H1 (cell line): ENCODE measurements around the gene PPP1R2. TPM values are rescaled to one million over a fixed set of nuclear protein-coding genes. Genes with fewer than 3 reads are reported as not detected.

ENCODE experiments used
- CTCF ChIA-PET: fragments of 300-600 bp; sonication (Branson Sonifier 250); formaldehyde crosslinking; loops from one replicate; lab custom pipeline; 2021; ENCODE audit not compliant: partially characterized antibody; lab: Charles Lee
- POLR2A ChIA-PET: fragments of 300-600 bp; sonication (Branson Sonifier 250); formaldehyde crosslinking; loops from one replicate; lab custom pipeline; 2021; ENCODE audit warnings: inconsistent platforms; ENCODE audit not compliant: partially characterized antibody; lab: Charles Lee
- DNase-seq, 2 experiments: peaks; one replicate each; pipeline versions ENCODE4 v3.0.0 to v3.0.0-alpha.2; 2010 to 2022; ENCODE audit warnings: low spot score in 2 of 2, low read depth in 1 of 2, mixed read lengths in 1 of 2
- FAIRE-seq: peaks from 2 replicates; lab custom pipeline; 2011; peaks lifted over from hg19 to GRCh38; lab: Jason Lieb, UNC
- H2AFZ ChIP-seq: 2 replicates; pipeline ENCODE4 v1.8.1; 2012; ENCODE audit warnings: low read length, inconsistent platforms
- H2AK5ac ChIP-seq: 2 replicates; pipeline ENCODE4 v1.6.1; 2013; ENCODE audit warnings: low read depth, low read length
- H2BK120ac ChIP-seq: replicated peaks from 2 replicates; pipeline ENCODE3; 2013; ENCODE audit warnings: low read depth, low read length, inconsistent platforms
- H2BK12ac ChIP-seq: 2 replicates; pipeline ENCODE4 v1.6.1; 2013; ENCODE audit warnings: low read depth, low read length
- H2BK15ac ChIP-seq: 2 replicates; pipeline ENCODE4 v1.6.1; 2013; ENCODE audit warnings: low read length
- H2BK20ac ChIP-seq: 2 replicates; pipeline ENCODE4 v1.6.1; 2013; ENCODE audit warnings: low read length
- H2BK5ac ChIP-seq: 2 replicates; pipeline ENCODE4 v1.6.1; 2013; ENCODE audit warnings: low read depth, low read length
- H3K14ac ChIP-seq: 2 replicates; pipeline ENCODE4 v1.6.1; 2013; ENCODE audit warnings: inconsistent platforms; ENCODE audit not compliant: insufficient read length
- H3K18ac ChIP-seq: 2 replicates; pipeline ENCODE4 v1.6.1; 2013; ENCODE audit warnings: low read length; ENCODE audit errors: extremely low read depth
- H3K23ac ChIP-seq: 2 replicates; pipeline ENCODE4 v1.6.1; 2013; ENCODE audit warnings: inconsistent platforms; ENCODE audit not compliant: insufficient read length
- H3K23me2 ChIP-seq: 2 replicates; pipeline ENCODE4 v1.6.1; 2013; ENCODE audit warnings: low read depth, low read length
- H3K27ac ChIP-seq: 2 replicates; pipeline ENCODE4 v1.6.1; 2011; ENCODE audit warnings: low read depth, low read length, inconsistent platforms
- H3K27me3 ChIP-seq, 4 experiments: replicated peaks in 1 of 4; 1 replicate in 1 of 4; 2 replicates in 3 of 4; pipeline versions ENCODE4 v1.6.1 to v1.8.1; 2011 to 2013; ENCODE audit warnings: low read length in 3 of 4, mild to moderate bottlenecking in 3 of 4, inconsistent platforms in 2 of 4, mixed read lengths in 2 of 4, moderate library complexity in 1 of 4; ENCODE audit not compliant: control insufficient read depth in 3 of 4, insufficient read depth in 3 of 4; ENCODE audit errors: extremely low read depth in 1 of 4
- H3K36me3 ChIP-seq, 4 experiments: 2 replicates each; pipeline versions ENCODE4 v1.6.1 to v1.8.1; 2011 to 2013; ENCODE audit warnings: mild to moderate bottlenecking in 4 of 4, low read length in 3 of 4, moderate library complexity in 2 of 4, control low read depth in 1 of 4, inconsistent platforms in 1 of 4; ENCODE audit not compliant: insufficient read depth in 4 of 4, control insufficient read depth in 2 of 4
- H3K4ac ChIP-seq: replicated peaks from 2 replicates; pipeline ENCODE3; 2013; ENCODE audit warnings: low read length, low read depth, mixed read lengths, inconsistent platforms; ENCODE audit not compliant: insufficient read length
- H3K4me1 ChIP-seq, 4 experiments: replicated peaks in 1 of 4; 1 replicate in 1 of 4; 2 replicates in 3 of 4; pipeline versions ENCODE4 v1.6.1 to v1.8.1; 2011 to 2013; ENCODE audit warnings: low read length in 3 of 4, inconsistent platforms in 2 of 4, mixed read lengths in 1 of 4; ENCODE audit not compliant: insufficient read depth in 4 of 4, control insufficient read depth in 3 of 4
- H3K4me2 ChIP-seq, 2 experiments: 2 replicates each; pipeline versions ENCODE4 v1.6.1 to v1.8.1; 2011 to 2013; ENCODE audit warnings: low read depth in 2 of 2, low read length in 2 of 2, control low read depth in 1 of 2, inconsistent platforms in 1 of 2, mild to moderate bottlenecking in 1 of 2; ENCODE audit not compliant: insufficient read depth in 1 of 2
- H3K4me3 ChIP-seq, 4 experiments: fragments of 200-600, 300-600 bp in 1 of 4; sonication (generic), shearing (Covaris generic), sonication (Bioruptor Twin) in 1 of 4; 2 replicates each; pipeline versions ENCODE4 v1.5.1 to v1.8.1; 2011 to 2016; ENCODE audit warnings: low read length in 4 of 4, low read depth in 3 of 4, control low read depth in 2 of 4, inconsistent platforms in 2 of 4, mild to moderate bottlenecking in 2 of 4, mixed read lengths in 1 of 4, moderate library complexity in 1 of 4; ENCODE audit not compliant: insufficient read depth in 2 of 4; ENCODE audit errors: extremely low read depth in 1 of 4
- H3K56ac ChIP-seq: replicated peaks from 2 replicates; pipeline ENCODE3; 2013; ENCODE audit warnings: low read depth, mild to moderate bottlenecking, mixed read lengths, low read length, inconsistent platforms; ENCODE audit not compliant: insufficient read length
- H3K79me1 ChIP-seq: 2 replicates; pipeline ENCODE4 v1.6.1; 2013; ENCODE audit warnings: low read depth, low read length, control low read depth
- H3K79me2 ChIP-seq, 2 experiments: 2 replicates each; pipeline versions ENCODE4 v1.6.1 to v1.8.1; 2012 to 2013; ENCODE audit warnings: low read length in 2 of 2, mild to moderate bottlenecking in 2 of 2, inconsistent platforms in 1 of 2; ENCODE audit not compliant: insufficient read depth in 2 of 2, control insufficient read depth in 1 of 2
- H3K9ac ChIP-seq, 4 experiments: replicated peaks in 1 of 4; 1 replicate in 1 of 4; 2 replicates in 3 of 4; pipeline versions ENCODE4 v1.6.1 to v1.8.1; 2011 to 2013; ENCODE audit warnings: low read depth in 3 of 4, low read length in 3 of 4, control low read depth in 2 of 4, mild to moderate bottlenecking in 2 of 4, moderate library complexity in 2 of 4, inconsistent platforms in 1 of 4; ENCODE audit errors: extremely low read depth in 1 of 4
- H3K9me3 ChIP-seq, 2 experiments: 2 replicates each; pipeline versions ENCODE4 v1.6.1 to v1.8.1; 2012 to 2013; ENCODE audit warnings: mild to moderate bottlenecking in 2 of 2, moderate library complexity in 2 of 2, control low read depth in 1 of 2, inconsistent platforms in 1 of 2, low read depth in 1 of 2, low read length in 1 of 2, mixed read lengths in 1 of 2; ENCODE audit not compliant: insufficient read depth in 2 of 2
- H4K20me1 ChIP-seq, 2 experiments: replicated peaks in 1 of 2; 2 replicates each; pipeline versions ENCODE3 to v1.8.1; 2011 to 2013; ENCODE audit warnings: inconsistent platforms in 2 of 2, low read length in 2 of 2, mild to moderate bottlenecking in 1 of 2; ENCODE audit not compliant: insufficient read depth in 2 of 2, control insufficient read depth in 1 of 2
- H4K5ac ChIP-seq: 2 replicates; pipeline ENCODE4 v1.6.1; 2013; ENCODE audit warnings: low read length, low read depth, mixed read lengths, inconsistent platforms; ENCODE audit not compliant: insufficient read length
- H4K8ac ChIP-seq: 2 replicates; pipeline ENCODE4 v1.8.0; 2013; ENCODE audit warnings: mild to moderate bottlenecking, moderate library complexity, low read length, inconsistent platforms; ENCODE audit not compliant: insufficient read depth; ENCODE audit errors: extremely low read depth
- H4K91ac ChIP-seq: replicated peaks from 2 replicates; pipeline ENCODE3; 2013; ENCODE audit warnings: low read length, mixed read lengths, inconsistent platforms; ENCODE audit not compliant: insufficient read length
- HDAC2 ChIP-seq, 2 experiments: fragments of 300-600 bp in 1 of 2; sonication (generic) in 1 of 2; IDR thresholded peaks; 2 replicates each; pipeline ENCODE4 v1.6.1; 2011 to 2012; ENCODE audit warnings: low read depth in 2 of 2, low read length in 2 of 2, mild to moderate bottlenecking in 2 of 2, moderate library complexity in 2 of 2, borderline replicate concordance in 1 of 2, inconsistent platforms in 1 of 2
- HDAC6 ChIP-seq: IDR thresholded peaks from one replicate; pipeline ENCODE4 v1.7.1; 2012; ENCODE audit warnings: low read depth, mild to moderate bottlenecking, inconsistent platforms, low read length, moderate library complexity
- POU5F1 ChIP-seq: IDR thresholded peaks from 2 replicates; pipeline ENCODE4 v1.6.1; 2011; ENCODE audit warnings: low read depth, mild to moderate bottlenecking, low read length, moderate library complexity
- RFX5 ChIP-seq: IDR thresholded peaks from 2 replicates; pipeline ENCODE4 v1.6.1; 2011; ENCODE audit warnings: low read depth, low read length, improper control_type of control experiment, borderline replicate concordance
- WGBS, 2 experiments: shearing (Covaris generic) in 1 of 2; methylation state at CpG; one replicate each; pipeline versions ENCODE4 v1.1.6 to v1.1.7; 2013 to 2015; ENCODE audit warnings: low lambda C conversion rate in 2 of 2, mixed read lengths in 2 of 2, inconsistent platforms in 1 of 2, low coverage in 1 of 2, missing lambda C conversion rate in 1 of 2; ENCODE audit not compliant: insufficient replicate concordance in 2 of 2, insufficient coverage in 1 of 2, insufficient read length in 1 of 2; ENCODE audit errors: extremely low coverage in 1 of 2, missing lambda C conversion rate in 1 of 2; 5-methylcytosine and 5-hydroxymethylcytosine counted together
- polyA plus RNA-seq, 7 experiments: library from polyadenylated mRNA; depleted of rRNA in 3 of 7; stranded (reverse) in 5 of 7; unstranded in 2 of 7; fragments of >200 nt in 5 of 7; fragments of 200-250 nt in 2 of 7; gene quantifications; 1 replicate in 5 of 7; 2 replicates in 1 of 7; 4 replicates in 1 of 7; pipeline versions ENCODE4 v1.2.1 to v1.2.3, GENCODE V29; 2011 to 2013; ENCODE audit warnings: missing spikeins in 2 of 7, mixed read lengths in 2 of 7
- total RNA-seq: library from RNA; stranded (reverse); fragmentation: NEBNext Ultra II Directional; extraction: Animal tissue kit (Norgen Biotek cat#: 25700); gene quantifications from 2 replicates; pipeline ENCODE4 v1.2.1, GENCODE V29; 2021
- TF ChIP-seq, protein P1 (sequence below): IDR thresholded peaks from 2 replicates; pipeline ENCODE4 v1.6.1; 2011; ENCODE audit warnings: low read depth, mild to moderate bottlenecking, low read length; ENCODE audit not compliant: insufficient read depth

Gene PPP1R2
- total and polyA plus RNA-seq, 2 of the 8 experiments (the other 6 are each of a cell fraction or from before 2014, with no cell fraction given) = 14.0 to 26.5 TPM

DNA sequence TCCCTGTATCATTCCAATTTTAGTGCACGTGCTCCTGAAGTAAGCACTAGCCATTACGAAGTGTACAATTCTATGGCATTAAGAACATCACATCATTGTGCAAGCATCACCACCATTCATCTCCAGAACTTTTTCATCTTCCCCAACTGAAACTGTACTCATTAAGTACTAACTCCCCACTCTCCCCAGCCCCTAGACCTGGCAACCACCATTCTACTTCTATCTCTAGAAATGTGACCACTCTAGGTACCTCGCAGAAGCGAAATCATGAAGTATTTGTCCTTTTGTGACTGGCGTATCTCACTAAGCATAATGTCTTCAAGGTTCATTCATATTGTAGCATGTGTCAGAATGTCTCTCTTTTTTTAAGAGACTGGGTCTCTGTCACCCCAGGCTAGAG is 11.4 kb downstream of the PPP1R2 start:
- Histone ChIP-seq H4K8ac (no peak overlapping the region), H2BK5ac (no peak overlapping the region), H3K18ac (no peak overlapping the region), H3K9me3 (no peaks in the 10 kb centered on the region), H2BK15ac (no peak overlapping the region), H3K4me2 (no peak overlapping the region), H3K23ac (no peak overlapping the region), H3K36me3 (no peaks in the 10 kb centered on the region; a peak in 1 of 8 replicates), H3K27ac (no peak overlapping the region), H2BK20ac (no peak overlapping the region), H4K91ac (no peak overlapping the region), H3K23me2 (no peaks in the 10 kb centered on the region), H2AK5ac (no peak overlapping the region), H3K56ac (no peak overlapping the region), H3K4ac (no peak overlapping the region), H3K79me1 (peaks cover 2% of the 10 kb centered on the region), H2AFZ (no peak overlapping the region), H4K5ac (no peak overlapping the region), H3K14ac (no peak overlapping the region), H2BK120ac (no peak overlapping the region), H4K20me1 (no peaks in the 10 kb centered on the region), H3K27me3 (no peaks in the 10 kb centered on the region), H3K4me1 (no peaks in the 10 kb centered on the region), H3K4me3 (no peak overlapping the region), H2BK12ac (no peak overlapping the region), H3K79me2 (0 out of 4 replicates have a peak, but pooled peaks cover 0 to 6% of the 10 kb centered on the region in 2 experiments), H3K9ac (no peak overlapping the region)
- TF ChIP-seq POU5F1 = no peak
- TF ChIP-seq HDAC6 = no peak
- no peak for TF ChIP-seq HDAC2 (IDR thresholded peaks at IDR 0.05; ENCODE audit: borderline replicate concordance in 1 of 2, low read depth in 2 of 2, low read length in 2 of 2)
- TF ChIP-seq RFX5 = no peak
- TF ChIP-seq, protein P1, sequence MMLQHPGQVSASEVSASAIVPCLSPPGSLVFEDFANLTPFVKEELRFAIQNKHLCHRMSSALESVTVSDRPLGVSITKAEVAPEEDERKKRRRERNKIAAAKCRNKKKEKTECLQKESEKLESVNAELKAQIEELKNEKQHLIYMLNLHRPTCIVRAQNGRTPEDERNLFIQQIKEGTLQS = no peak
- FAIRE-seq (no peak), DNase-seq (no peak)
- ChIA-PET POLR2A (no interaction called here), CTCF (interaction anchor here (0.6 to 1.5 kb wide), 2 partner anchors 10 to 561 kb away, joined by 3 to 5 read pairs; no protein-coding TSS in a partner anchor)
- WGBS, 2 experiments = 75% methylated on average over 5 of the region's 5 CpGs; no CpG with 5 or more reads in 1 of the 2 experiments
